ENCODE results near the gene DHX36.

Gene DHX36

DNA sequence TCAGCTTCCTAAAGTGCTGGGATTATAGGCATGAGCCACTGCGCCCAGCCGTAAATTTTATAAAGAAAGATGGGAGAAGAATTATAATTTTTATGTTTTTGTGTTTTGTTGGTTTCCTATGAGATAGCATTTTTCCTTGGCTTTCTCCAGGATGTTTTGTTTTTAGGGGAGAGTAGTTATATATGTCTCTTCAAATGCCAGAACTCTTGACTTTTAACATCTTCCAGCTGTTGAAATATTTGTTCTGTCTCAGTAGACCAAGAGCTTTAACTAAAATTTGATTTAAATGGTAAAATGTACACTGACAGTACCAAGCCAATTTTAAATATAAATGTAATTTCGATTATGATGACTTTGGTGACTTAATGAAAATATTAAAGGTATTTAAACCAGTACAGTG lies 96.8 kb downstream of the DHX36 start:
- DNase-seq (ENCODE audit: insufficient read length, low spot score) = no peak
- FAIRE-seq = no peak
- TF ChIP-seq POLR2A (IDR thresholded peaks at IDR 0.05; ENCODE audit: low read depth, low read length) = no peak

DNA sequence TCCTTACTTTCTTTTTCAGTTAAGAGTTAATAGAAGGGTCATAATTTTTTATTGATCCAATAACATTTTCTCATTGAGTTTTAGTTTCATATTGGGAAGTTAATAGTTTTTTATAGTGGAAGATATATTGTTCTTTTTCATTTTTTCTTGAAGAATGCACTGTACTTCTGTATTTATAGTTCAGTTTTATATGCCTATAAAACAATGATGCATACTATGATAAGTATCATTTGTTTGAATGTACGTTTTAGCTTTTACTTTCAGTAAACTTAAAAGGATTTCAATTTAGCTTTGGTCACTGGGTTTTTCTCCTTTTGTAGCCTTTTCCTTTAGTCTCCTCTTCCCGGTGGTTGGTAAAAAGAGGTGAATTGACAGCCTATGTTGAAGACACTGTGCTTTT lies 98.8 kb downstream of the DHX36 start:
- no peak for DNase-seq (ENCODE audit: insufficient read length, low spot score)
- TF ChIP-seq POLR2A (IDR thresholded peaks at IDR 0.05; ENCODE audit: low read depth, low read length) = no peak
- FAIRE-seq = no peak

DNA sequence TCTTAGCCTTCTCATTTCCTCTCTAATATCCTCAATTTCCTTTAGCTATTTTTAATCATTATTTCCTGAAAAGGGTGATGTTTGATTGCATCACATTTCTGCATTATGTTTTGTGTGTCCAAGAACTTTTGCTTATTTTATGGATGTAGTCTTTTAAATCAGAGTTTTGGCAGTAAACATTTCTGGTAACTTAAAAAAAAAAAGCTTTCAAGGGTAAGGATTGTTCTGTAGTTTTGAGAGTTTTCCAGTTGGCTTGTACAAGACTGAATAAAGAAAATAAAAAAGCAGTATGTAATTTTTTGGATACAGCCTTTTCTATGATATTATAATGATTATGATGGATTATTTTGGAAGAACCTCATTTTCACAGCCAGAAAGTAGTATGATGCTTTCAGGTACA lies 99.4 kb downstream of the DHX36 start:
- FAIRE-seq (no peak), DNase-seq (ENCODE audit: insufficient read length, low spot score) (no peak)
- TF ChIP-seq POLR2A (IDR thresholded peaks at IDR 0.05; ENCODE audit: low read depth, low read length) = no peak

DNA sequence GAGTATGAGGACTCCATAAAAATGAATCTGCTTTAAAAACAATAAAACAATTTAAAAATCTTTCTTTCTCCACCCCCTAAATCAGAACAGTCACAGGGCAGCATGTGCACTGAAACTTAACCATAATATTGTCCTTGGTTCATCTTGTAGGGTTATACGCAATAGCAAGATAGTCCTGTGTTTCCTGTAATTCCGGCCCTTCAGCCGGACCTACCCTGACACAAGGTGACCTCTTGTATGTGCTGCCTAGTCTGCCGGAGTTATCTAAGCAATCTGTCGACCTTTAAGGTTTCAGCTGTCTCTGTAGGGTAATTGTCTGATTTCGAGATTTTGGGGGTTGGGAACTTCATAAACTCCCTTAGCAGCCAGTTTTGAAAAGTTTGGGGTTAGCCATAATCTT lies 99.9 kb downstream of the DHX36 start:
- no peak for TF ChIP-seq POLR2A (IDR thresholded peaks at IDR 0.05; ENCODE audit: low read depth, low read length)
- FAIRE-seq (no peak), DNase-seq (ENCODE audit: insufficient read length, low spot score) (no peak)

DNA sequence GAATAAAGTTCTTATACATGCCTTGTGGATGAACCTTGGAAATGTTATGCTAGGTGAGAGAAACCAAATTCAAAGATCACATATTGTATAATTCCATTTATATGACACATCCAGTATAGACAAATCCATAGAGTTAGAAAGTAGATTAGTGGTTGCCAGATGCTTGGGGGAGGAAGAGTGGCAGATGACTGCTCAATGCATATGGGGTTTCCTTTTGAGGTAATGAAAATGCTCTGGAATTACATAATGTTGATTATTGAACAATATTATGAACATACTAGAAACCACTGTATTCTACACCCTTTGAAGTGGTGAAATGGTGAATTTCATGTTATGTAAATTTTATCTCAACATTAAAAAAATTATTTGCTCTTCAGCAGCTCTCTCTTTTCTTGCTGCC lies 100.8 kb downstream of the DHX36 start:
- DNase-seq (ENCODE audit: insufficient read length, low spot score) = no peak
- no peak for FAIRE-seq
- TF ChIP-seq POLR2A (IDR thresholded peaks at IDR 0.05; ENCODE audit: low read depth, low read length) = no peak
